HepG2 (cell line): ENCODE data around the gene PIP5K1C. TPM values are rescaled to one million over a fixed set of nuclear protein-coding genes. Genes with fewer than 3 reads are reported as not detected.

ENCODE experiments used
- BORCS8-MEF2B ChIP-seq: sonication (generic); formaldehyde crosslinking; IDR thresholded peaks from 2 replicates; pipeline ENCODE4 v1.8.0; 2022; ENCODE audit warnings: mild to moderate bottlenecking, missing genetic modification reagents
- DPF2 ChIP-seq: sonication (generic); formaldehyde crosslinking; IDR thresholded peaks from 2 replicates; pipeline ENCODE4 v1.4.0; 2020; ENCODE audit warnings: mild to moderate bottlenecking, low read depth, missing genetic modification reagents, borderline replicate concordance
- FOXO1 ChIP-seq: sonication (generic); formaldehyde crosslinking; IDR thresholded peaks from 2 replicates; pipeline ENCODE4 v1.4.0; 2020; ENCODE audit warnings: missing genetic modification reagents
- HBP1 ChIP-seq: IDR thresholded peaks from 2 replicates; pipeline ENCODE4 v1.6.1; 2016; ENCODE audit warnings: low read depth, control low read depth
- HNF4G ChIP-seq, 2 experiments: sonication (generic) in 1 of 2; formaldehyde crosslinking in 1 of 2; IDR thresholded peaks; 2 replicates each; pipeline versions ENCODE4 v1.4.0 to v1.6.1; 2011 to 2020; ENCODE audit warnings: borderline replicate concordance in 2 of 2, low read depth in 2 of 2, mild to moderate bottlenecking in 2 of 2, low read length in 1 of 2, missing genetic modification reagents in 1 of 2, moderate library complexity in 1 of 2
- NFYB ChIP-seq: sonication (generic); formaldehyde crosslinking; IDR thresholded peaks from 2 replicates; pipeline ENCODE4 v1.4.0; 2020; ENCODE audit warnings: missing genetic modification reagents
- PRDM4 ChIP-seq: sonication (generic); formaldehyde crosslinking; IDR thresholded peaks from 2 replicates; pipeline ENCODE4 v1.9.0; 2021; ENCODE audit warnings: missing genetic modification reagents, borderline replicate concordance
- RFX1 ChIP-seq: fragments of 450-650 bp; IDR thresholded peaks from 2 replicates; pipeline ENCODE4 v1.6.1; 2017
- SIX1 ChIP-seq: sonication (generic); formaldehyde crosslinking; IDR thresholded peaks from 2 replicates; pipeline ENCODE4 v1.4.0; 2020; ENCODE audit warnings: missing genetic modification reagents, borderline replicate concordance
- YEATS4 ChIP-seq: sonication (generic); formaldehyde crosslinking; IDR thresholded peaks from 2 replicates; pipeline ENCODE4 v1.4.0; 2020; ENCODE audit warnings: missing genetic modification reagents, borderline replicate concordance
- YY1 ChIP-seq: IDR thresholded peaks from 2 replicates; pipeline ENCODE4 v1.6.1; 2011; ENCODE audit warnings: low read length, low read depth, moderate library complexity, mild to moderate bottlenecking; ENCODE audit not compliant: insufficient read depth, insufficient replicate concordance
- ZNF12 ChIP-seq: sonication (generic); formaldehyde crosslinking; IDR thresholded peaks from 2 replicates; pipeline ENCODE4 v1.5.0; 2020; ENCODE audit warnings: missing genetic modification reagents
- ZNF329 ChIP-seq: sonication (generic); formaldehyde crosslinking; IDR thresholded peaks from 2 replicates; pipeline ENCODE4 v1.9.0; 2021; ENCODE audit warnings: low read depth, mild to moderate bottlenecking, missing genetic modification reagents
- ZNF484 ChIP-seq: sonication (generic); formaldehyde crosslinking; IDR thresholded peaks from 2 replicates; pipeline ENCODE4 v1.5.1; 2020; ENCODE audit warnings: mild to moderate bottlenecking, low read depth, missing genetic modification reagents, borderline replicate concordance
- ZZZ3 ChIP-seq: sonication (generic); formaldehyde crosslinking; IDR thresholded peaks from 2 replicates; pipeline ENCODE4 v1.4.0; 2020; ENCODE audit warnings: missing genetic modification reagents, mild to moderate bottlenecking, borderline replicate concordance
- polyA plus RNA-seq, 8 experiments: library from polyadenylated mRNA; depleted of rRNA in 3 of 8; stranded (reverse) in 7 of 8; unstranded in 1 of 8; fragments of >200 nt; fragmentation: Illumina TruSeq in 4 of 8; extraction: Trizol in 4 of 8; gene quantifications; 2 replicates each; pipeline versions ENCODE4 v1.2.1 to v1.2.3, GENCODE V29; 2011 to 2016; ENCODE audit warnings: low read depth in 4 of 8, missing spikeins in 1 of 8, mixed read lengths in 1 of 8; ENCODE audit not compliant: insufficient read depth in 1 of 8
- total RNA-seq, 5 experiments: library from RNA; depleted of rRNA; stranded (reverse); fragments of >200 nt; fragmentation: Illumina TruSeq; extraction: Trizol; gene quantifications; 2 replicates each; pipeline ENCODE4 v1.2.3, GENCODE V29; 2016; ENCODE audit warnings: low read depth in 1 of 5
- TF ChIP-seq, protein P1 (sequence below): sonication (generic); formaldehyde crosslinking; IDR thresholded peaks from 2 replicates; pipeline ENCODE4 v1.4.0; 2020; ENCODE audit warnings: mild to moderate bottlenecking, low read depth, missing genetic modification reagents
- TF ChIP-seq, protein P2 (sequence below): sonication (generic); formaldehyde crosslinking; IDR thresholded peaks from 2 replicates; pipeline ENCODE4 v1.4.0; 2020; ENCODE audit warnings: missing genetic modification reagents
- TF ChIP-seq, protein P3 (sequence below): IDR thresholded peaks from 2 replicates; pipeline ENCODE4 v1.4.0; 2020; ENCODE audit warnings: mild to moderate bottlenecking, missing genetic modification reagents

PIP5K1C gene
- total and polyA plus RNA-seq, 2 of the 13 experiments (the other 11 are each of a cell fraction or from before 2014, with no cell fraction given): 3.6 to 4.3 TPM

GRCh38 chr19:3708207-3708931, 8.1 kb upstream of the PIP5K1C start, which contains the start of gene TJP3 (continued):
- TF ChIP-seq NFYB (CRISPR knock-in tag) (no peak), FOXO1 (CRISPR knock-in tag) (0 out of 2 replicates have a peak, but pooled peaks have one; percentile 6), HNF4G (IDR thresholded peaks at IDR 0.05; ENCODE audit: borderline replicate concordance, low read depth, low read length) (peak; percentile 42; the same call in 1 of the 2 replicates), HNF4G (CRISPR knock-in tag; IDR thresholded peaks at IDR 0.05; ENCODE audit: borderline replicate concordance, low read depth) (no peak), ZNF329 (CRISPR knock-in tag) (no peak), ZNF484 (no peak), RFX1 (no peak), SIX1 (peak; percentile 21; the same call in 1 of the 2 replicates), ZNF12 (CRISPR knock-in tag) (no peak), ZZZ3 (no peak), DPF2 (no peak; the same call in 1 of the 2 replicates), BORCS8-MEF2B (CRISPR knock-in tag) (no peak), YEATS4 (no peak), PRDM4 (CRISPR knock-in tag) (no peak), YY1 (peak; percentile 19), HBP1 (CRISPR knock-in tag) (no peak)
- TF ChIP-seq, protein P1, sequence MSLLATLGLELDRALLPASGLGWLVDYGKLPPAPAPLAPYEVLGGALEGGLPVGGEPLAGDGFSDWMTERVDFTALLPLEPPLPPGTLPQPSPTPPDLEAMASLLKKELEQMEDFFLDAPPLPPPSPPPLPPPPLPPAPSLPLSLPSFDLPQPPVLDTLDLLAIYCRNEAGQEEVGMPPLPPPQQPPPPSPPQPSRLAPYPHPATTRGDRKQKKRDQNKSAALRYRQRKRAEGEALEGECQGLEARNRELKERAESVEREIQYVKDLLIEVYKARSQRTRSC (CRISPR knock-in tag): no peak; the same call in 1 of the 2 replicates
- TF ChIP-seq, protein P2, sequence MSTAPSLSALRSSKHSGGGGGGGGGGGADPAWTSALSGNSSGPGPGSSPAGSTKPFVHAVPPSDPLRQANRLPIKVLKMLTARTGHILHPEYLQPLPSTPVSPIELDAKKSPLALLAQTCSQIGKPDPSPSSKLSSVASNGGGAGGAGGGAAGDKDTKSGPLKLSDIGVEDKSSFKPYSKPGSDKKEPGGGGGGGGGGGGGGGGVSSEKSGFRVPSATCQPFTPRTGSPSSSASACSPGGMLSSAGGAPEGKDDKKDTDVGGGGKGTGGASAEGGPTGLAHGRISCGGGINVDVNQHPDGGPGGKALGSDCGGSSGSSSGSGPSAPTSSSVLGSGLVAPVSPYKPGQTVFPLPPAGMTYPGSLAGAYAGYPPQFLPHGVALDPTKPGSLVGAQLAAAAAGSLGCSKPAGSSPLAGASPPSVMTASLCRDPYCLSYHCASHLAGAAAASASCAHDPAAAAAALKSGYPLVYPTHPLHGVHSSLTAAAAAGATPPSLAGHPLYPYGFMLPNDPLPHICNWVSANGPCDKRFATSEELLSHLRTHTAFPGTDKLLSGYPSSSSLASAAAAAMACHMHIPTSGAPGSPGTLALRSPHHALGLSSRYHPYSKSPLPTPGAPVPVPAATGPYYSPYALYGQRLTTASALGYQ: no peak
- TF ChIP-seq, protein P3, sequence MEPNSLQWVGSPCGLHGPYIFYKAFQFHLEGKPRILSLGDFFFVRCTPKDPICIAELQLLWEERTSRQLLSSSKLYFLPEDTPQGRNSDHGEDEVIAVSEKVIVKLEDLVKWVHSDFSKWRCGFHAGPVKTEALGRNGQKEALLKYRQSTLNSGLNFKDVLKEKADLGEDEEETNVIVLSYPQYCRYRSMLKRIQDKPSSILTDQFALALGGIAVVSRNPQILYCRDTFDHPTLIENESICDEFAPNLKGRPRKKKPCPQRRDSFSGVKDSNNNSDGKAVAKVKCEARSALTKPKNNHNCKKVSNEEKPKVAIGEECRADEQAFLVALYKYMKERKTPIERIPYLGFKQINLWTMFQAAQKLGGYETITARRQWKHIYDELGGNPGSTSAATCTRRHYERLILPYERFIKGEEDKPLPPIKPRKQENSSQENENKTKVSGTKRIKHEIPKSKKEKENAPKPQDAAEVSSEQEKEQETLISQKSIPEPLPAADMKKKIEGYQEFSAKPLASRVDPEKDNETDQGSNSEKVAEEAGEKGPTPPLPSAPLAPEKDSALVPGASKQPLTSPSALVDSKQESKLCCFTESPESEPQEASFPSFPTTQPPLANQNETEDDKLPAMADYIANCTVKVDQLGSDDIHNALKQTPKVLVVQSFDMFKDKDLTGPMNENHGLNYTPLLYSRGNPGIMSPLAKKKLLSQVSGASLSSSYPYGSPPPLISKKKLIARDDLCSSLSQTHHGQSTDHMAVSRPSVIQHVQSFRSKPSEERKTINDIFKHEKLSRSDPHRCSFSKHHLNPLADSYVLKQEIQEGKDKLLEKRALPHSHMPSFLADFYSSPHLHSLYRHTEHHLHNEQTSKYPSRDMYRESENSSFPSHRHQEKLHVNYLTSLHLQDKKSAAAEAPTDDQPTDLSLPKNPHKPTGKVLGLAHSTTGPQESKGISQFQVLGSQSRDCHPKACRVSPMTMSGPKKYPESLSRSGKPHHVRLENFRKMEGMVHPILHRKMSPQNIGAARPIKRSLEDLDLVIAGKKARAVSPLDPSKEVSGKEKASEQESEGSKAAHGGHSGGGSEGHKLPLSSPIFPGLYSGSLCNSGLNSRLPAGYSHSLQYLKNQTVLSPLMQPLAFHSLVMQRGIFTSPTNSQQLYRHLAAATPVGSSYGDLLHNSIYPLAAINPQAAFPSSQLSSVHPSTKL (CRISPR knock-in tag): peak; percentile 22; the same call in 1 of the 2 replicates
